GM13976 (cell line): ENCODE results near the gene FAHD1.

Source experiments
- DNase-seq: peaks from one replicate; pipeline ENCODE4 v3.0.0; 2012; ENCODE audit warnings: low spot score
- in situ Hi-C: fragments of 300-500 bp; cut with MboI; formaldehyde crosslinking; loops from one replicate; pipeline ENCODE4 v1.12.0; 2022; ENCODE audit warnings: low sequenced_read_pairs, mixed read lengths, inconsistent platforms; ENCODE audit not compliant: unreplicated experiment
- TF ChIP-seq, protein P1 (sequence below): IDR thresholded peaks from 2 replicates; pipeline ENCODE4 v1.5.1; 2012; ENCODE audit warnings: borderline replicate concordance, mild to moderate bottlenecking; ENCODE audit not compliant: insufficient read depth; ENCODE audit errors: extremely low read depth, missing control alignments, control extremely low read depth

FAHD1 gene

DNA sequence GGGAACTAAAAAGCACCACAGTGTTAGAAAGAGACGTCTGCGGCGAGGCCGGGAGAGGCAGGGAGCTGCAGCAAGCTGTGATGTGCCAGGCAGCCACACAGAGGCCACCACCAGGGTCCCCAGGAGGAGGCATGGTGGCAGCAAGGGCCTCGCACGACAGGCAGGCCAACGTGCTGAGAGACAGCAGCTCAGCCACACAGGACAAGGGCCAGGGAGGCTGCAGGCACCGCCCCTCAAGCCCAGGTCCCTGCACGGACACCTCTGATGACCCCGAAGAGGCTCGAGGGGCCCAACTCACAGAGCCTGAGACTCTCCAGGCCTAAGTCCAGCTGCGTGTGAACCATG is 6.1 kb upstream of the FAHD1 start:
- TF ChIP-seq, protein P1, sequence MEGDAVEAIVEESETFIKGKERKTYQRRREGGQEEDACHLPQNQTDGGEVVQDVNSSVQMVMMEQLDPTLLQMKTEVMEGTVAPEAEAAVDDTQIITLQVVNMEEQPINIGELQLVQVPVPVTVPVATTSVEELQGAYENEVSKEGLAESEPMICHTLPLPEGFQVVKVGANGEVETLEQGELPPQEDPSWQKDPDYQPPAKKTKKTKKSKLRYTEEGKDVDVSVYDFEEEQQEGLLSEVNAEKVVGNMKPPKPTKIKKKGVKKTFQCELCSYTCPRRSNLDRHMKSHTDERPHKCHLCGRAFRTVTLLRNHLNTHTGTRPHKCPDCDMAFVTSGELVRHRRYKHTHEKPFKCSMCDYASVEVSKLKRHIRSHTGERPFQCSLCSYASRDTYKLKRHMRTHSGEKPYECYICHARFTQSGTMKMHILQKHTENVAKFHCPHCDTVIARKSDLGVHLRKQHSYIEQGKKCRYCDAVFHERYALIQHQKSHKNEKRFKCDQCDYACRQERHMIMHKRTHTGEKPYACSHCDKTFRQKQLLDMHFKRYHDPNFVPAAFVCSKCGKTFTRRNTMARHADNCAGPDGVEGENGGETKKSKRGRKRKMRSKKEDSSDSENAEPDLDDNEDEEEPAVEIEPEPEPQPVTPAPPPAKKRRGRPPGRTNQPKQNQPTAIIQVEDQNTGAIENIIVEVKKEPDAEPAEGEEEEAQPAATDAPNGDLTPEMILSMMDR, result no peak
- in situ Hi-C loops, result no loop called here
- no peak for DNase-seq

DNA sequence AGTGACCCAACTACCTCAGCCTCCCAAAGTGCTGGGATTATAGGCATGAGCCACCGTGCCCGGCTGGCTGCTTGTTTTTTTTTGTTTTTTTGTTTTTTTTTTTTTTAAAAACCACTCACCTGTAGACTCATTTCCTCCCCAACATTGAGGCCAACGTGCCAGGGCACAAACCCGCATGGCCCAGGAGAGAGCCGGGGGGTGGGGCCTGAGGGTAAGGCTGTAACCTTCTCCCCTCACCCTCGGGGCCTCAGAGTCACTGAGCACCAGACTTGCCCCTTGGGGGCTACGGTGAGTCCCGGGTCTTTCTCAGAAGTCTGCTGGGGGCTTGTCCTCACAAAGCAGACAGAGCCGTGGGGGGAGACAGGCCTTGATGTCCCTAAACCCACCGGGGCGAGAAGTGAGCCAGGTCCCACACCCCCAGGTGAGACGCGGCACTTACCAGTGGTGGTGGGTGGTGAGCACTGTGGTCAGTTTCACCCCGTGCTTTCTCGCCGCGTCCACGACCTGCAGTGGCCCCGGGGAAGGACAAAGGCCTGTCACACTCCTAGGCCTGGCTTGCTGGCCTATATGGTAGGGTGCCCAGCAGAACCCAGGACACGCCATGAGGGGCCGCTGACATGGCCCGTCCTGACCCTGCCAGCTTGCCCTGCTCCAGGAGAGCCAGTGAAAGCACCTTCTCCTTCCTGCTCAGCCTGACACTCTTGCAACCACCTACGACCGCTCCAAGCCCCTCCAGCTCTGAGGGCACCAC is 5.0 kb upstream of the FAHD1 start:
- in situ Hi-C loops, result no loop called here
- no peak for DNase-seq
- TF ChIP-seq, protein P1, result no peak

DNA sequence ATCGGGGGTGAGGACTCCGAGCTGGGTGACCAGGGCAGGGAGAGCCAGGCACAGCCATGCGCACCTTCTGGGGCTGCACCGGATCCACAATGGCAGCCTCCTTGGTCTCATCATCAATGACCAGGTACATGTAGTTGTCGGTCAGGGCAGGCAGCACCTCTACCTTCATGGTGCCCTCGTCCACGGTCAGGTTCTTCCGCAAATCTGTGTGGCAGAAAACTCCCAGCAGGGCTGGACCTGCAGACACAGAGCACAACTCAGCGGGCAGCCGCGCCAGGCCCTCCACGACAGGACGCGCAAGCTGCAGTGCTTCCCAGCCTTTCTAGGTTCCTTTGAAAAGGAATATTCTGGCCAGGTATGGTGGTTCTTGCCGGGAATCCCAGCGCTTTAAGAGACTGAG is 4.2 kb upstream of the FAHD1 start:
- in situ Hi-C loops, result no loop called here
- TF ChIP-seq, protein P1, result no peak
- DNase-seq, result no peak

DNA sequence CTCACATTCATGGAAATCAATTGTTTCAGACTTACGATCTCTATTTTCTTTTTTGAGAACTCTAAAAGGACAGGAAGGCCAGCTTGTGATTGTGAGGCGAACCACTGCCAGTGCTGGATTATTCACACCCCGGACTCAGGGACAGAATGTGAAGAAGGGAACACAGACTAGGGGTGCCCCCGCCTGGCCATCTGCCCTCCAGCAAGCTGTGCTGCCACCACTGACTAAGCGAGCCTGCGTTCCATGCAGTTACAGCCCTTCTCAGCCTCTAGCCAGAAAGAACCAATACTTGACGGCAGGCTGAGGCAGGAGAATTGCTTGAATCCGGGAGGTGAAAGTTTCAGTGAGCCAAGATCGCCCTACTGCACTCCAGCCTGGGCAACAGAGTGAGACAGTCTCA is 3.2 kb upstream of the FAHD1 start:
- DNase-seq, result peak; percentile 54
- TF ChIP-seq, protein P1, result no peak

DNA sequence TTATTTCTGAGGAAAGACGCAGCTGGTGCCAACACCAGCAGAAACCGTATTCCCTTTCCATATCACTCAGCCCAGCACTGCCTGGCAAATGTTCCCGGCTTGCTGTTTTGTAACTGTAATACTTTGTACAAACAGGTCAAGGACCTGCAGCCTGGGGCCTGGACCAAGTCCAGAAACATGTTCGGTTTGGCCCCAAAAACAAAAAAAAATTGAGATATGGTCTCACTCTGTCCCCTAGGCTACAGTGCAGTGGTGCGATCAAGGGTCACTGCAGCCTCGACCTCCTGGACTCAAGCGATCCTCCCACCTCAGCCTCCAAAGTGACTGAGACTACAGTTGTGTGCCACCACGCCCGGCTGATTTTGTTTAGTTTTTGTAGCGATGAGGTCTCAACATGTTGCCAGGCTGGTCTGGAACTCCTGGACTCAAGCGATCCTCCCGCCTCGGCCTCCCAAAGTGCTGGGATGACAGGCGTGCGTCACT is 1.6 kb upstream of the FAHD1 start:
- no peak for DNase-seq
- TF ChIP-seq, protein P1, result no peak
- in situ Hi-C loops, result no loop called here

More for the DNA sequence above, 3.2 kb upstream of the FAHD1 start:
- in situ Hi-C loops, result no loop called here

DNA sequence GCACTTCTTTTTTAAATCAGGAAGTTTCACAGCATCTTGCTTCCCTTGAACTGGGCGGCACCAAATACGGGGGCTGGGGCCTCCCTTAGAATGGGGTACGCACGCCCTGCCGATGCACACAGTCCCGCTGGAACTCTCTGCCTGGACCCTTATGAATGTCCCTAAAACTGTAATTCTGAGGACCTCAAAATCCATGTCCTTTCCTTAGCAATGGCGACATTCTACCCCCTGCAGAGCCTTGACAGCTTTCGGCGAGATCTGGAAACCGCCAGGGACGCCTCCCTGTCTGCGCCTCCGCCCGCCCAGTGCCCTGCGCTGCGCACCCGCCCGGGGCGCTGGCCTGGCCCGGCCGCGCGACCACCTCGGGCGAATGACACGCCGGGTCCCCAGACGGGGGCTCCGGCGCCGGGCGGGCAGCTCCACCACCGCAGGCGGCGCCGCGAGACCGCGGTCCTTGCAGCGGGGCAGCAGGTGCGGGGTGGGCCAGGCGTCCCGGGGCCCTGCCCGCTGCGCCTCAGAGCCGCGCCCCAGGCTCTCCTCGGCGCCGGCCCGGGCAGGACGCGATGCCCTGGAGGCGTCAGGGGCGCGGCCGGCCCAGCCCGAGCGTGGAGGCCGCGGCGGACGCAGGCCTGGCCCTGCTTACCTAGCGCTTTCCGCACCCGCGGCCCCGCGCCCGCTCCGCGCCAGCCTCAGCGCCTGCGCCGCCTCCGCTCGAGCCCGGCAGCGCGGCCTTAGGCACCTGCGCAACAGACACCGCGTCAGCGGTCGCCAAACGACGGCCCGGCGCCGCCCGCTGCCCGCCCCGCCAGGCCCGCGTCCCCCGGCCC is 929 bp upstream of the FAHD1 start:
- in situ Hi-C loops, result no loop called here
- peak; percentile 89 for DNase-seq
- TF ChIP-seq, protein P1, result no peak
